Retinal pigment epithelial cell (primary cell): Measurements from ENCODE around the gene HRNR.

Source experiments
- DNase-seq: peaks from one replicate; pipeline ENCODE4 v3.0.0-alpha.2; 2010; ENCODE audit warnings: low read depth
- H3K4me3 ChIP-seq: 2 replicates; pipeline ENCODE4 v1.5.1; 2011; ENCODE audit warnings: mild to moderate bottlenecking, low read length, control low read depth, moderate library complexity
- CTCF ChIP-seq: conservative IDR thresholded peaks from 2 replicates; pipeline ENCODE4 v1.5.1; 2011; ENCODE audit warnings: low read depth, low read length, control low read depth, inconsistent platforms

Gene HRNR

GRCh38 chr1:152170287-152170905 is 53.6 kb downstream of the HRNR start:
- DNase-seq: no peak
- H3K4me3 ChIP-seq: no peak overlapping the region
- TF ChIP-seq CTCF: no peak

- DNase-seq: no peak
- TF ChIP-seq CTCF: no peak
- no peak overlapping the region for H3K4me3 ChIP-seq
Measured at GRCh38 chr1:152169366-152170025, 54.5 kb downstream of the HRNR start.

GRCh38 chr1:152168535-152168868 is 55.5 kb downstream of the HRNR start:
- H3K4me3 ChIP-seq: no peak overlapping the region
- DNase-seq: no peak
- TF ChIP-seq CTCF: no peak

- H3K4me3 ChIP-seq: no peak overlapping the region
- TF ChIP-seq CTCF: no peak
- DNase-seq: peak; percentile 88
Measured at GRCh38 chr1:152167835-152168534, 56.0 kb downstream of the HRNR start.

GRCh38 chr1:152166966-152167365 is 57.0 kb downstream of the HRNR start:
- no peak for TF ChIP-seq CTCF
- DNase-seq: no peak
- no peak overlapping the region for H3K4me3 ChIP-seq

GRCh38 chr1:152165286-152166077 is 58.5 kb downstream of the HRNR start:
- no peak for DNase-seq
- no peak for TF ChIP-seq CTCF
- H3K4me3 ChIP-seq: no peak overlapping the region
